ENCODE measurements around the gene SEC24C.

DNA sequence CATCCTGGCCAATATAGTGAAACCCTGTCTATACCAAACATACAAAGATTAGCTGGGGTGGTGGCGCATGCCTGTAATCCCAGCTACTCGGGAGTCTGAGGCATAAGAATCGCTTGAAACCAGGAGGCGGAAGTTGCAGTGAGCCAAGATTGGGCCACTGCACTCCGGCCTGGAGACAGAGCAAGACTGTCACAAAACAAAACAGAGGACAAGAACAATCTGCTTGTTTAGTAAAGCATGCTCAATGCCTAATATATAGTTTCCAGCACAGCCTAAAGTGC, 1.8 kb upstream of the SEC24C start:
- TF ChIP-seq, protein P1, sequence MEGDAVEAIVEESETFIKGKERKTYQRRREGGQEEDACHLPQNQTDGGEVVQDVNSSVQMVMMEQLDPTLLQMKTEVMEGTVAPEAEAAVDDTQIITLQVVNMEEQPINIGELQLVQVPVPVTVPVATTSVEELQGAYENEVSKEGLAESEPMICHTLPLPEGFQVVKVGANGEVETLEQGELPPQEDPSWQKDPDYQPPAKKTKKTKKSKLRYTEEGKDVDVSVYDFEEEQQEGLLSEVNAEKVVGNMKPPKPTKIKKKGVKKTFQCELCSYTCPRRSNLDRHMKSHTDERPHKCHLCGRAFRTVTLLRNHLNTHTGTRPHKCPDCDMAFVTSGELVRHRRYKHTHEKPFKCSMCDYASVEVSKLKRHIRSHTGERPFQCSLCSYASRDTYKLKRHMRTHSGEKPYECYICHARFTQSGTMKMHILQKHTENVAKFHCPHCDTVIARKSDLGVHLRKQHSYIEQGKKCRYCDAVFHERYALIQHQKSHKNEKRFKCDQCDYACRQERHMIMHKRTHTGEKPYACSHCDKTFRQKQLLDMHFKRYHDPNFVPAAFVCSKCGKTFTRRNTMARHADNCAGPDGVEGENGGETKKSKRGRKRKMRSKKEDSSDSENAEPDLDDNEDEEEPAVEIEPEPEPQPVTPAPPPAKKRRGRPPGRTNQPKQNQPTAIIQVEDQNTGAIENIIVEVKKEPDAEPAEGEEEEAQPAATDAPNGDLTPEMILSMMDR (IDR thresholded peaks at IDR 0.05): no peak
- no peak for TF ChIP-seq EZH2 (IDR thresholded peaks at IDR 0.05)
- TF ChIP-seq EZH2phosphoT487 (IDR thresholded peaks at IDR 0.05): no peak

All from neural progenitor cell (in vitro differentiated cells).